ENCODE measurements around the gene ZNF337. TPM values are rescaled to one million over a fixed set of nuclear protein-coding genes. Genes with fewer than 3 reads are reported as not detected.

The ZNF337 gene
- total RNA-seq, 1 experiment from 2014 or later: 9.1 TPM

DNA sequence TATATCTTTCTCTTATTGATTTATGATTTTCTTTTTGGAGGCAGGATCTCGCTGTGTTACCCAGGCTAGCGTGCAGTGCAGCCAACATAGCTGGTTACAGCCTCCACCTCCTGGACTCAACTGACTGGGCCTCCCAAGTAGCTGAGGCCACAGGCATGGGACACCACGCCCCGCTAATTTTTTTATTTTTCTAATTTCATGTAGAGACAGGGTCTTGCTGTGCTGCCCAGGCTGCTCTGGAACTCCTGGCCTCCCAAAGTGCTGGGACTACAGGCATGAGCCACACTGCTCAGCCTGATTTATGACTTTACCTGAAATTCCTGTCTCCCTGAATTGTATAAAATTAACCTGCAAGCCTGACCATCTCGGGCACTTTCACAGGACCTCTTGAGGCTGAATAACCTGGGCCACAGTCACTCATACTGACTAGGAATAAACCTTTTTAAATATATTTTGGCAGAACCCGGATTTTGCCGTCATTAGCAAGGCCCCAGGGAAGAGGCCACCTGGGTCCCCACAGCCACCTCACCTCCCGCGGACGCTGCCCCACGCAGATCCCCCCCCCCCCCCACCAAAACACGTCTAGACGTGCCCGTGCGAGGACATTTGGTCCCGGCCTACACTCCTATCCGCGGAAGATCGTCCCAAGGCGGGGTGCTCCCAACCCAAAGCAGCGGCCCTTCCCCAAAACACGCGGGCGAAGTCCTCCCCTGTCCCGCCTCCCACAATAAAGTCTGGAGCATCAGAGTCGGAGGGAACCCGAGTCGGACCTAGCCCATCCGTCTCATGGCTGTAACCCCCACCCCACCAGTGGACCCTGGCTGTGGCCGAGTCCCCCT lies 902 bp downstream of the ZNF337 start:
- H3K27me3 ChIP-seq (ENCODE audit: control insufficient read depth, insufficient read depth, low read length): no peaks in the 10 kb centered on the region
- H3K4me3 ChIP-seq (ENCODE audit: low read depth in 2 of 2, low read length in 2 of 2): peak overlapping the region; percentile 77 to 85
- peaks cover 4% of the 10 kb centered on the region; the same call in 1 of the 2 replicates for H3K9me3 ChIP-seq (ENCODE audit: control insufficient read depth, insufficient read depth, low read depth, low read length)
- DNase-seq (ENCODE audit: low read depth, low spot score) (no peak), ATAC-seq (peak; percentile 7)
- POLR2A ChIA-PET: no interaction called here
- TF ChIP-seq SIN3A (IDR thresholded peaks at IDR 0.05; ENCODE audit: borderline replicate concordance, insufficient read depth, low read depth, low read length): no peak
- BruUV-seq (replicated peaks): no TSS peak
- CTCF ChIA-PET: interaction anchor here (0.6 kb wide), 1 partner anchor 150 kb away, joined by 3 read pairs; no protein-coding TSS in a partner anchor
- H3K36me3 ChIP-seq (ENCODE audit: control insufficient read depth, insufficient read depth, low read length): no peaks in the 10 kb centered on the region
- peak overlapping the region; percentile 75 for H3K27ac ChIP-seq (ENCODE audit: low read length)
- in situ Hi-C loops (cut with HindIII; ENCODE audit: low pct_unique_long_range_greater_than_20kb, low sequenced_read_pairs): no loop called here
- intact Hi-C loops (cut with micrococcal nuclease; ENCODE audit: unreplicated experiment): no loop called here
- H3K4me1 ChIP-seq (ENCODE audit: control insufficient read depth, insufficient read depth, low read length): no peaks in the 10 kb centered on the region

DNA sequence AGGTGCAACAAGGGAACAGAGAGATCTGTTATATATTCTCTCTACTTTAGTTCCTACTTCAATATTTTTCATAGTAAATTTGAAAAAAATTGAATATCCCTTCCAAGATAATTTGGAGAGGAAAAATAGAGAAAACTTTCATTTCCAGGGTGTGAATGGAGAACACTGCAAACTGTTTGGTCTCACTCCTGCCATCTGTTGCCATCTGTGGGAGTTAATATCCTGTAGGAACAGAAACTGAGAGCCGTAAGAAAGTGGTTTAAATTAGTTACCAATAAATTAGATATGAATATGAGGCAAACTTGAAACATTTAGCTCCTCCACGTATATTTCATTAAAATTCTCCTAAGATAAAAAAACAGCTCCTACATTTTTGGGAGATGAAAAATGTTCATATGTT lies 4.2 kb downstream of the ZNF337 start:
- Histone ChIP-seq H3K27me3 (ENCODE audit: control insufficient read depth, insufficient read depth, low read length) (no peaks in the 10 kb centered on the region), H3K36me3 (ENCODE audit: control insufficient read depth, insufficient read depth, low read length) (no peaks in the 10 kb centered on the region), H3K4me3 (ENCODE audit: low read depth in 2 of 2, low read length in 2 of 2) (no peak overlapping the region), H3K27ac (ENCODE audit: low read length) (no peak overlapping the region), H3K4me1 (ENCODE audit: control insufficient read depth, insufficient read depth, low read length) (no peaks in the 10 kb centered on the region), H3K9me3 (ENCODE audit: control insufficient read depth, insufficient read depth, low read depth, low read length) (no peaks in the 10 kb centered on the region)
- ChIA-PET POLR2A (no interaction called here), CTCF (no interaction called here)
- TF ChIP-seq TCF7L2 (IDR thresholded peaks at IDR 0.05; ENCODE audit: low read depth, low read length) (no peak), SIN3A (IDR thresholded peaks at IDR 0.05; ENCODE audit: borderline replicate concordance, insufficient read depth, low read depth, low read length) (no peak), POLR2AphosphoS5 (IDR thresholded peaks at IDR 0.05; ENCODE audit: low read depth, low read length) (no peak)
- TF ChIP-seq, protein P1, sequence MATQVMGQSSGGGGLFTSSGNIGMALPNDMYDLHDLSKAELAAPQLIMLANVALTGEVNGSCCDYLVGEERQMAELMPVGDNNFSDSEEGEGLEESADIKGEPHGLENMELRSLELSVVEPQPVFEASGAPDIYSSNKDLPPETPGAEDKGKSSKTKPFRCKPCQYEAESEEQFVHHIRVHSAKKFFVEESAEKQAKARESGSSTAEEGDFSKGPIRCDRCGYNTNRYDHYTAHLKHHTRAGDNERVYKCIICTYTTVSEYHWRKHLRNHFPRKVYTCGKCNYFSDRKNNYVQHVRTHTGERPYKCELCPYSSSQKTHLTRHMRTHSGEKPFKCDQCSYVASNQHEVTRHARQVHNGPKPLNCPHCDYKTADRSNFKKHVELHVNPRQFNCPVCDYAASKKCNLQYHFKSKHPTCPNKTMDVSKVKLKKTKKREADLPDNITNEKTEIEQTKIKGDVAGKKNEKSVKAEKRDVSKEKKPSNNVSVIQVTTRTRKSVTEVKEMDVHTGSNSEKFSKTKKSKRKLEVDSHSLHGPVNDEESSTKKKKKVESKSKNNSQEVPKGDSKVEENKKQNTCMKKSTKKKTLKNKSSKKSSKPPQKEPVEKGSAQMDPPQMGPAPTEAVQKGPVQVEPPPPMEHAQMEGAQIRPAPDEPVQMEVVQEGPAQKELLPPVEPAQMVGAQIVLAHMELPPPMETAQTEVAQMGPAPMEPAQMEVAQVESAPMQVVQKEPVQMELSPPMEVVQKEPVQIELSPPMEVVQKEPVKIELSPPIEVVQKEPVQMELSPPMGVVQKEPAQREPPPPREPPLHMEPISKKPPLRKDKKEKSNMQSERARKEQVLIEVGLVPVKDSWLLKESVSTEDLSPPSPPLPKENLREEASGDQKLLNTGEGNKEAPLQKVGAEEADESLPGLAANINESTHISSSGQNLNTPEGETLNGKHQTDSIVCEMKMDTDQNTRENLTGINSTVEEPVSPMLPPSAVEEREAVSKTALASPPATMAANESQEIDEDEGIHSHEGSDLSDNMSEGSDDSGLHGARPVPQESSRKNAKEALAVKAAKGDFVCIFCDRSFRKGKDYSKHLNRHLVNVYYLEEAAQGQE (IDR thresholded peaks at IDR 0.05; ENCODE audit: insufficient read depth in 1 of 2, low read depth in 2 of 2, low read length in 1 of 2): no peak
- TF ChIP-seq, protein P2, sequence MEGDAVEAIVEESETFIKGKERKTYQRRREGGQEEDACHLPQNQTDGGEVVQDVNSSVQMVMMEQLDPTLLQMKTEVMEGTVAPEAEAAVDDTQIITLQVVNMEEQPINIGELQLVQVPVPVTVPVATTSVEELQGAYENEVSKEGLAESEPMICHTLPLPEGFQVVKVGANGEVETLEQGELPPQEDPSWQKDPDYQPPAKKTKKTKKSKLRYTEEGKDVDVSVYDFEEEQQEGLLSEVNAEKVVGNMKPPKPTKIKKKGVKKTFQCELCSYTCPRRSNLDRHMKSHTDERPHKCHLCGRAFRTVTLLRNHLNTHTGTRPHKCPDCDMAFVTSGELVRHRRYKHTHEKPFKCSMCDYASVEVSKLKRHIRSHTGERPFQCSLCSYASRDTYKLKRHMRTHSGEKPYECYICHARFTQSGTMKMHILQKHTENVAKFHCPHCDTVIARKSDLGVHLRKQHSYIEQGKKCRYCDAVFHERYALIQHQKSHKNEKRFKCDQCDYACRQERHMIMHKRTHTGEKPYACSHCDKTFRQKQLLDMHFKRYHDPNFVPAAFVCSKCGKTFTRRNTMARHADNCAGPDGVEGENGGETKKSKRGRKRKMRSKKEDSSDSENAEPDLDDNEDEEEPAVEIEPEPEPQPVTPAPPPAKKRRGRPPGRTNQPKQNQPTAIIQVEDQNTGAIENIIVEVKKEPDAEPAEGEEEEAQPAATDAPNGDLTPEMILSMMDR (IDR thresholded peaks at IDR 0.05): no peak
- ATAC-seq (no peak), DNase-seq (ENCODE audit: low read depth, low spot score) (no peak)
- no TSS peak for BruUV-seq (replicated peaks)
- in situ Hi-C loops (cut with HindIII; ENCODE audit: low pct_unique_long_range_greater_than_20kb, low sequenced_read_pairs): no loop called here
- intact Hi-C loops (cut with micrococcal nuclease; ENCODE audit: unreplicated experiment): no loop called here

DNA sequence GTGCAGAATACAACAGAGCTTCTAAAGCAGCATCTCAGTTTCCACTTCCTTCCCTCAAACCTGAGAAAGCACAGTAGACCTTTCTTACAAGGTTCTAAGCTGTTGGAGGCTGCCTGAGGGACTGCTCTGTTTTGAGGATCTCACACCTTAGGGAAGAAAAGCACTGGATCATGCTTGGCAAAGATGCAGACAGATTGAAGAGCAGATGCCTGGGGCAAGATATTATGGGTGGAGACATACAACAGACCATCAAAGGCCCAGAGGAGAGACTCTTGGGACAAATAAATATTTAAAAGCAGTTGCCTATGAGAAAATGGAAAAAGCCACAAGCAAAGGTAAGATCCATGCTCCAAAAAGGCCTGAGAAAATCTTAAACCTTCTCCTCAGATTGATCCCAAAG lies 6.2 kb downstream of the ZNF337 start:
- TF ChIP-seq, protein P1 (IDR thresholded peaks at IDR 0.05; ENCODE audit: insufficient read depth in 1 of 2, low read depth in 2 of 2, low read length in 1 of 2): no peak
- TF ChIP-seq POLR2AphosphoS5 (IDR thresholded peaks at IDR 0.05; ENCODE audit: low read depth, low read length) (no peak), TCF7L2 (IDR thresholded peaks at IDR 0.05; ENCODE audit: low read depth, low read length) (no peak), SIN3A (IDR thresholded peaks at IDR 0.05; ENCODE audit: borderline replicate concordance, insufficient read depth, low read depth, low read length) (no peak)
- TF ChIP-seq, protein P2 (IDR thresholded peaks at IDR 0.05): no peak
- BruUV-seq (replicated peaks): no TSS peak
- ATAC-seq: no peak
- Histone ChIP-seq H3K9me3 (ENCODE audit: control insufficient read depth, insufficient read depth, low read depth, low read length) (no peaks in the 10 kb centered on the region), H3K4me3 (ENCODE audit: low read depth in 2 of 2, low read length in 2 of 2) (no peak overlapping the region), H3K4me1 (ENCODE audit: control insufficient read depth, insufficient read depth, low read length) (no peaks in the 10 kb centered on the region), H3K27ac (ENCODE audit: low read length) (no peak overlapping the region), H3K27me3 (ENCODE audit: control insufficient read depth, insufficient read depth, low read length) (no peaks in the 10 kb centered on the region), H3K36me3 (ENCODE audit: control insufficient read depth, insufficient read depth, low read length) (no peaks in the 10 kb centered on the region)
- in situ Hi-C loops (cut with HindIII; ENCODE audit: low pct_unique_long_range_greater_than_20kb, low sequenced_read_pairs) (no loop called here), intact Hi-C loops (cut with micrococcal nuclease; ENCODE audit: unreplicated experiment) (loop anchor here (2.0 kb wide), 1 partner anchor 58 kb away; no protein-coding TSS in a partner anchor)
- DNase-seq (ENCODE audit: low read depth, low spot score): no peak
- CTCF ChIA-PET: no interaction called here
- POLR2A ChIA-PET: no interaction called here

All from Panc1 (cell line).